SK-MEL-5 (cell line): ENCODE data around the gene ARL6IP6. TPM values are rescaled to one million over a fixed set of nuclear protein-coding genes. Genes with fewer than 3 reads are reported as not detected.
"Not testable (repeated sequence)": the region's sequence is repeated elsewhere in the genome, so short reads cannot be mapped to it uniquely, and the experiment has no call there.

Experiments used
- DNase-seq: peaks from one replicate; pipeline ENCODE4 v3.0.0-alpha.2; 2016; ENCODE audit warnings: low read depth, low spot score
- in situ Hi-C: cut with HindIII; loops from 2 replicates; pipeline ENCODE4 v1.10.0; 2016; ENCODE audit warnings: low sequenced_read_pairs, high pct_unique_total_duplicates, low pct_unique_long_range_greater_than_20kb
- total RNA-seq: library from RNA; depleted of rRNA; stranded (reverse); fragments of >200 nt; shearing (Covaris generic); gene quantifications from 2 replicates; pipeline ENCODE4 v1.2.3, GENCODE V29; 2014

ARL6IP6 gene
- total RNA-seq, 1 experiment from 2014 or later: 10.8 TPM

DNA sequence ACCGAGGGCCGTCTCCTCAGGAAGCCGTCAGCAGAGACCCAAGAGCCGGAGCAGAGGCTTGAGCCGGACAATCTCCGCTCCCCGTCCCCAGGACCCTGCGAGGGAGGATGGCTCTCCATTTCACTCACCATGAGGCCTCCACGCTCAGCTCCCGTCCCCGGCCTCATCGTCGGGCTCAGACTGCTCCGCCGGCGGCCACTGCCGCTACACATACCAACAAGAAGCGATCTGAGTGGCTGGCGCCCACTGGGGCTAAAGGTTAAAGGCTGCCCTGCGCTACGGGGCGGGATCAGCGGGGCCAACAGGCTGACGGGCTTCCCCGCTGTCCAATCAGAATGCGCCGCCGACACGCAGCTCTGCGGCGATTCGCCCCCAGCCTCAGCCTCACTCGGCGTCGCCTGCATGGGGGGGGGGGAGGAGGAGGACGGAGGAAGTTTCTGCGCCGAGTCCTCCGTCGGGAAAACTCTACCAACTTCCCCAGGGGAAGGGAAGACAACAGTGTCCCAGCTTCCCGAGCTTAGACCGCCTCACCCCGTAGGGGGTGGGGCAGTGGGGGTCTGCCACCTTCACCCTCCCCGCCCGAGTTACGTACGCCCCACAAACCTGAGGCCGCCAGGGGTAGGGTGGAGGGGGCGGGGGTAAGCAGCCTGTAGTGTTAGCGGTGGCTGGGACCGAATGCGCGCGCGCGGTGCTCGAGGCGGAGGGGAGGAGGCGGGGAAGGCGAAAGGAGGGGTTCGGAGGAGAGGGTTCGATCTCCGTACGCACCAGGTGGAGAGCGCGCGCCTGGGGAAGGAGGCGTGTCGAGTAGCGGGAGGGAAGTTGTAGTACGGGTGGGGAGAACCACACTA, 968 bp upstream of the ARL6IP6 start, which contains the start of gene PRPF40A:
Gene PRPF40A (minus strand): TSS at position 234 of the 848 bp plus-strand sequence. CDS start 22 bp downstream, at position 212.
- DNase-seq: peak; percentile 97
- in situ Hi-C loops: no loop called here

DNA sequence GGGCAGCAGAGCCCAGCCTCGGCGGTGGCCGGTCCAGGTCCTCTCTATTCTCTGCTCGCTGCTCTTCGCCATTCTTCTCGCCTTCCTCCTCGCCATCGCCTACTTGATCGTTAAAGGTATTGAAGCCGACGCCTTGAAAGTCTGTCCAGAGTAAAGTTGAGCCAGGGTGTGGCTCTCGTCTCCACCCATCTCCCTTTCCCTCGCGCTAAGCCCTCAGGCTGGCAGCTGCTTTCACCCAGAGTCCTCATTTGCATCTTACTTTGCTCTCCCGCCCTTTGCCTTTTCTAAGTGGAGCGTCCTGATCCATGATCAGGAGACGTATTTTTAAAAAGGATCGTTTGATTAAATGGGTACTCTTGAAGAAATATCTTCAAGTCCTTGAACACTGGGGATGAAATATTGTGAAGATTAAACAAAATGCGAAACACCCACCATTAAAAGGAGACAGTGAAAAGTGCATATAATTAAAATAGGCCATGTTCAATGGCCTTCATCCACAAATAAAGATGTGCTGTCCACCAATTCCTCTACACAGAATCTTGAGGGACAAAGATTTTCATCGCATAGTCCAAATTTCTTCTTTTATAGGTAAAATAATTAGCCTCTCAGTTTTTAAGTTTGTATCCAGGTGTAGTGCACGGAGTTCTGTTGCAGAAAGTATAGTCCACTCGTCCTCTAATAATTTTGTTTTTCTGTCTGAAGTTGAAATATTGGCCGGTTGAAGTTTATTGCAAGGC, 657 bp downstream of the ARL6IP6 start:
- peak; percentile 67 for DNase-seq
- in situ Hi-C loops: no loop called here

DNA sequence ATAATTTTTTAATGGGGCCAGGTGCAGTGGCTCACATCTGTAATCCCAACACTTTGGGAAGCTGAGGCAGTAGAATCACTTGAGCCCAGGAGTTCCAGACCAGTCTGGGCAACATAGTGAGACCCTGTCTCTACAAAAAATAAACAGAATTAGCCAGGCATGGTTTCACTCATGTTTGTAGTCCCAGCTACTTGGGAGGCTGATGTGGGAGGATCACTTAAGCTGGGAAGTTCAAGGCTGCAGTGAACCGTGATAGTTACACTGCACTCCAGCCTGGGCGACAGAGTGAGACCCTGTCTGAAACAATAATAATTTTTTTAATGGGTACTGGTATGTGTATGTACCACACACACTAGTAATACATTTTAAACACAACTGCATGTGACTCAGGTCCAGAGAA, 2.4 kb downstream of the ARL6IP6 start:
- in situ Hi-C loops: no loop called here
- DNase-seq: no peak

DNA sequence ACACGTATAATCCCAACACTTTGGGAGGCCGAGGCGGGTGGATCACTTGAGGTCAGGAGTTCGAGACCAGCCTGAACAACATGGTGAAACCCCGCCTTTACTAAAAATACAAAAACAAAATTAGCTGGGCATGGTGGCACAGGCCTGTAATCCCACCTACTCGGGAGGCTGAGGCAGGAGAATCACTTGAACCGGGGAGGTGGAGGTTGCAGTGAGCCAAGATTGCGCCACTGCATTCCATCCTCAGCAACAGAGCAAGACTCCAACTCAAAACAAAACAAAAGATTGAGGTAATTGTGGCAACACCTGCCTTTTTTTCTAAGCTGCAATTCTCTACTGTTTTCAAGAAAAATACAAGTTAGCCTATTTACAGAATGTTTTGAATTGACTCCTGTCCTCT, 4.2 kb downstream of the ARL6IP6 start:
- in situ Hi-C loops, DNase-seq: not testable (repeated sequence)

GRCh38 chr2:152723918-152724317, 5.5 kb downstream of the ARL6IP6 start:
- DNase-seq: no peak
- in situ Hi-C loops: no loop called here

DNA sequence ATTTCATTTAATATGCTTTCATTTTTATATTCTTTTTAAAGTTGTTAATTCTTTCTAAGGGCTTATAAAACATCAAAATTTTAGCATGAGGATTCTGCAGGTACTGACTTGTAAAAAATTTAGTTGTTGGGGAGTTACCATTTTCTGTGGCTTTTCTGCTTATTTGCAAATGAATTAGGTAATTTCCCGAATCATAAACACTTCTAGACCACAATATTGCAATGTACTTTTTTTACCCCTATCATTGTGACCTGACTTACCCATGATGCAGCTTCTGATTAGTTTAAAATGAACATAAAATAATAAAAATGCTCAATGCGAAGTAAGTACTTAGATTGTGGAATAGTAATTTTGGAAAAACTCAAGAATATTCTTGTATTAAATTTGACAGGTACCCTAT, 11.4 kb downstream of the ARL6IP6 start:
- in situ Hi-C loops: no loop called here
- no peak for DNase-seq

DNA sequence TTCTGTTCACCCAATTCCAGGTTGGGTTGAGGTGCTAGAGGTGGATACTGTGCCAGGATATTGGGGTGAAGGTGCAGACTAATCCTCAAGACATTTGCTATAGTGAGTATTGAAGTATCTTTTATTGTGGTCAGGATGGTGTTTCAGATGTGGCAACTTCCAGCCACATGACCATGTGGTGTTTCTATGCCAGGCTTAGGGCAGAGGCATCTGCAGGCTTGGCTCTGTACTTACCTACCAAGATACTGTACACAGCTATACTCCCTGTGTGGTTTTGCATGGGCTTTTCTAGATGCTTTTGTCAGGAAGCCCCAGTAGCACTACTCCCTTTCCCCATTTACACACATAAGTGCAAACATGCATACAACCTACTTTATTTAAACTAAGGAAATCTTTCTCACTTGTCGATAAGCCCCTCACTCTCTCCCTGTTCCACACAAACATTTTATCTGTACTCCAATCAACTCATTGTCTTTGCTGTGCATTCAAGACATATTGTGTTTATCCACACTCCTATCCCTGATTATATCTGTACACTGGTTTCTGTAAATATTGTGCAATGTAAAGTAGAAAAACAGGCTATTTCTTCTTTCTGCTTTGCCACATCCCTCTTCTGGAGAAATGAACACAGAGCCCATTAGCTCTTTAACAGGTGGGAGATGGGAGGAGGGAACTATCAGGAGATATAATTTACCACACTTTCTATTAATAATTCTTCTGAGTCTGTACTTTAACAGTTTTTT, 12.3 kb downstream of the ARL6IP6 start:
- in situ Hi-C loops: no loop called here
- DNase-seq: peak; percentile 20

GRCh38 chr2:152737509-152737908, 19.1 kb downstream of the ARL6IP6 start:
- in situ Hi-C loops, DNase-seq: not testable (repeated sequence)

- DNase-seq: no peak
- in situ Hi-C loops: no loop called here
These were observed 20.0 kb downstream of the ARL6IP6 start for GRCh38 chr2:152738438-152738837.

GRCh38 chr2:152739705-152740104, 21.3 kb downstream of the ARL6IP6 start:
- DNase-seq, in situ Hi-C loops: not testable (repeated sequence)

DNA sequence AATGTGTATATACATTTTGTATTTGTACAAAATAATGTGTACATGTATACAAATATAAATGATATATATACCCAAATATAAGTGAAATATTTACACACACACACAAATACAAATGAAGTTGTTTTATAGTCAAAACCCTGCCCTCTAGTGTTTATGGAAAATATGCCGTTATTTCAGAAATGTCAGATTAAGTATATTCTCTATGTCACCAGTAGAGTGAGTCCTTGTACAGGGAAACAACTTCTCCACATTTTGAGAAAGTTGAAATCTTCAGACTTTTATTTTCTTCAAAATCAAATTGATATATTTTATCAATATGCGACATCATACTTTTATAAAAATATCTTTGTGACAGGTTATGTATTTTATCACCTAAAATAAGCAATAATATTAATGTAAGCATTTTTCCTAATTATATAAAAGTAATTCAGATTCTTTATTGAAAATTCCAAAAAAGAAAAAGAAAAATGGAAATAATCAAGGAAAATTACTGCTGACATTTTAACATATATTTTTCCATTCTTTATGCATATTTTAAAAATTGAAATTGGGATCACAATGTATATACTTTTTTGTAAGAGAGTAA, 22.4 kb downstream of the ARL6IP6 start:
- in situ Hi-C loops: no loop called here
- peak; percentile 69 for DNase-seq

GRCh38 chr2:152743002-152743401, 24.6 kb downstream of the ARL6IP6 start:
- DNase-seq: peak; percentile 40
- in situ Hi-C loops: no loop called here

- DNase-seq: peak; percentile 52
- in situ Hi-C loops: not testable (repeated sequence)
These were observed 29.3 kb downstream of the ARL6IP6 start for GRCh38 chr2:152747751-152748150.

DNA sequence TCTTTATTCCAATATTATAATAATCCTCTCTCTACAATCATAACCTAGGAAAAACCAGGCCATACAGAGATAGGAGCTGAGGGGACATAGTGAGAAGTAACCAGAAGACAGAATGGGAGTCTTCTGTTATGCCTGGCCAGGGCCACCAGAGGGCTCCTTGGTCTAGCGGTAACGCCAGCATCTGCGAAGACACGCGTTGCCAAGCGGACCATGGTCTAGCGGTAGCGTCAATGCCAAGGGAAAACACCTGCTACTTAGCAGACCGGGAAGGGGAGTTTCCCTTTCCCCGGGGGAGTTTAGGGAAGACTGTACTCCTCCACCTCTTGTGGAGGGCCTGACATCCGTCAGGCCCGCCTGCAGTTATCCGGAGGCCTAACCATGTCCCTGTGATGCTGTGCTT, 36.6 kb downstream of the ARL6IP6 start:
- DNase-seq: no peak
- in situ Hi-C loops: no loop called here

DNA sequence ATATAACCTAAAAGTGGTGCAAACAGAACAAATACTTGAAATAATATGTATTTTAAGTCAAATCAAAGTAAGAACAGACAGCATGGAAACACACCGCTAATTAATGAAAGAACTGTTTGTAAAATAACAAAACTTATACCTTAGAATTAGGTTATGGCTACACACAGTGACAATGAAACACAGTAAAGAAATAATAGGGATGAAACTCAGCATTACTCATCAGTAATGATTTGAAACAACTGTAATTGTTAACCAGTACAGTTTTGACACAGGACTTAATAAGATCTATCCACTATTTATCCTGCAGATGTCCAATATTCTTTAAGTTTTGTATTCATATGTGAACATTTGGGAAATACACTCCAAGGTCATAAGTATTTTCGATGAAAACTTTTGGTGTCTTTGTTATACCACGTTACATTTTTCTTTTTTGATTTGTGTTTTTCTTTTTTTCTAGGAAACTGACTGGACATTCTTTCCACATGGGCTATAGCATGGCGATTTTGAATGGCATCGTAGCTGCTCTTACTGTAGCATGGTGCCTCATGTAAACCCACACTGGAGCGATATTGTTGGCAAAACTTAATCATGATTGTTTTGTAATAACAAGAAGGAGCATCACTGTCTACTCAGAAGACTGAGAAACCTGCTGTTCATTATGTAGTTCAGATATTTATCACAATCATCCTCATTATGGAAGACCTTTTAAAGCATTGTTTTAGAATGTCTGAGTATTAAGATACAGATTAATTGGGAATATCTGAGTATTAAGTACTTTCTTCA, 41.1 kb downstream of the ARL6IP6 start:
- DNase-seq: no peak
- in situ Hi-C loops: no loop called here

DNA sequence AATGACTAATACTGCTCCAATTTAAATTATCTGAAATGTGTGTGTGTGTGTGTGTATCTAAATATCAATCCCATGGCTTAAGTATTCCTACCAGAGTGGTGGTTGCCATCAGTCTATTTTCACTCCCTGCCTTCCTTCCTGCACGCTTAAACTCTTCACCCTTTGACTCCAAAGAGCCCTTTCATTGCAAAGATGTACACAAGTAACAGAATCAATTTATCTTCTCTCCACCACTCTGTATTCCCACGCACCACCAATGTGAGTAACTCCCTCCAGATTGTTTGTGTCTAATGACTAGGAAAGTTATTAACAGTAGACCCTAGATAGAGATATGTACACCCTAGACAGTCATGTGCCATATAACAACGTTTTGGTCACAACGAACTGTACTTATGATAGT, 42.8 kb downstream of the ARL6IP6 start:
- in situ Hi-C loops: no loop called here

GRCh38 chr2:152762202-152762601, 43.8 kb downstream of the ARL6IP6 start:
- in situ Hi-C loops: no loop called here
- DNase-seq: no peak

More for the DNA sequence above, 42.8 kb downstream of the ARL6IP6 start:
- DNase-seq: no peak
